AG09319 (cell line): ENCODE data around the gene OSBP2.

Source experiments
- DNase-seq: peaks from one replicate; pipeline ENCODE4 v3.0.0-alpha.2; 2010; ENCODE audit warnings: low read depth; ENCODE audit errors: extremely low read depth
- TF ChIP-seq, protein P1 (sequence below): IDR thresholded peaks from 2 replicates; pipeline ENCODE4 v1.5.1; 2011; ENCODE audit warnings: low read depth, mild to moderate bottlenecking, inconsistent platforms, low read length, moderate library complexity

OSBP2 gene

DNA sequence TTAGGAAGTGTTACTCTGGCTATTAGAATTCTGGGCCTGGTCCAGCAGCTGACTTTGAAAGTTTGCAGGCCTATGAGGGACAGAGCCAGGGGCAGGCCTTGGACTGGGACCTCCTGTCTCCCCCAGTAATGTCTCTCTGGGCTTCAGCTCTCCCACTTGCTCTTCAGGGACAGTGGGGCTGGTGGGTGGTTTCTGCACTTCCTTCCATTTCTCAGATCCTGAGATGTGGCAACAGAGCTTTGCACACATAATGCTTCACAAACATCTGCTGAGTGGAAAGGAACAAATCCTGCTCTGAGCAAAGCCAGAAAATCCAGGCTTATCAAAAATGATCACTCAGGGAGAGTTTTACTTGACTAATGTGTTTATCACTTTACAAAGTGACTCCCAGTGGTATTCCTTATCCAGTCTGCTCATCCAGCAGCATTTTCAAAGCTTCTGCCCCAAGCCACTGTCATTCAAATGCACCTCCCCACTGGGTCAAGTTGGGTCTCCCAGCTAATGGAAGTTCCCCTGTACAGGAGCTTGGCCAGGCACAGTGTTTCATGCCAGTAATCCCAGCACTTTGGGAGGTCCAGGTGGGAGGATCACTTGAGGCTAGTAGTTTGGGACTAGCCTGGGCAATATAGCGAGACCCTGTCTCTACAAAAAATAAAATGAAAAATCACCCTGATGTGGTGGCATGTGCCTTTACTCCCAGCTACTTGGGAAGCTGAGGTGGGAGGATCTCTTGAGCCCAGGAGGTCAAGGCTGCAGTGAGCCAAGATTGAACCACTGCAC is 13.5 kb upstream of the OSBP2 start:
- no peak for DNase-seq
- TF ChIP-seq, protein P1, sequence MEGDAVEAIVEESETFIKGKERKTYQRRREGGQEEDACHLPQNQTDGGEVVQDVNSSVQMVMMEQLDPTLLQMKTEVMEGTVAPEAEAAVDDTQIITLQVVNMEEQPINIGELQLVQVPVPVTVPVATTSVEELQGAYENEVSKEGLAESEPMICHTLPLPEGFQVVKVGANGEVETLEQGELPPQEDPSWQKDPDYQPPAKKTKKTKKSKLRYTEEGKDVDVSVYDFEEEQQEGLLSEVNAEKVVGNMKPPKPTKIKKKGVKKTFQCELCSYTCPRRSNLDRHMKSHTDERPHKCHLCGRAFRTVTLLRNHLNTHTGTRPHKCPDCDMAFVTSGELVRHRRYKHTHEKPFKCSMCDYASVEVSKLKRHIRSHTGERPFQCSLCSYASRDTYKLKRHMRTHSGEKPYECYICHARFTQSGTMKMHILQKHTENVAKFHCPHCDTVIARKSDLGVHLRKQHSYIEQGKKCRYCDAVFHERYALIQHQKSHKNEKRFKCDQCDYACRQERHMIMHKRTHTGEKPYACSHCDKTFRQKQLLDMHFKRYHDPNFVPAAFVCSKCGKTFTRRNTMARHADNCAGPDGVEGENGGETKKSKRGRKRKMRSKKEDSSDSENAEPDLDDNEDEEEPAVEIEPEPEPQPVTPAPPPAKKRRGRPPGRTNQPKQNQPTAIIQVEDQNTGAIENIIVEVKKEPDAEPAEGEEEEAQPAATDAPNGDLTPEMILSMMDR, result no peak

DNA sequence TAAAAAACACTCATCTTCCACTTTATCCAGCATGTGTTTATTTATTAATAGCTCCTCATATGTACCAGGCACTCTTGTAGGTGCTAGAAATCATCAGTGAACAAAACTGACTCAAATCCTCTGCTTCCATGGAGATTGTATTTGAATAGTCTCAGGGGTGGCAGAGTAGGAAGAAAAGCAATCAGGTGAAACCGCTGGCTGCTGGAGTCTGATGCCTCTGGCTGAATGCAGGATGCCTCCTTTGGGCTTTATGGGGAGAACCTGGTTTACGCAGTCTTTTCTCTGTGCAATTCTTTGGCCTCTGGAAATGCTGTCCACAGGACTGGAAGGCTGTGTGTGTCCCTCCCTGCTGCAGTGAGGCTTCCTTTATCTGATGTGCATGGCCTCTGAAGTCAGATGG is 12.8 kb upstream of the OSBP2 start:
- TF ChIP-seq, protein P1, result no peak
- no peak for DNase-seq

DNA sequence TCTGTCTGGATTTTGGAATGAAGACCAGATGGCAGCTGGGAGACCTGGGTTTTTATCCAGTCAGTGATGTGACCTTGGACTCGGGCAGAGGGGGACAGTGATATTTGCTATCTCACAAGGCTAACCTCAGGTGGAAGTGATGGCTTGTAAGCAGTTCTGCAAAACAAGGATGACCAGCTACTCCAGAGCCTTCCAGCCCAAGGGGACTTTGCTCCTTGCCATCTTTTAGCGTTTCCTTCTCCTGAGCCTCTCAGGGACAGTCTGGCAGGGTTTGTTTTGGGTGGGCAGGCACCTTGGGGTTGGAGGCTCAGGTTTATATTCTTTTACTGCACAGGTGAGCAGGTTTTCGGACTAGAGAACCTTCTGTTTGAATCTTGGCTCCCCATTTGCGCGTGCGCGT is 9.5 kb upstream of the OSBP2 start:
- DNase-seq, result no peak
- TF ChIP-seq, protein P1, result no peak

DNA sequence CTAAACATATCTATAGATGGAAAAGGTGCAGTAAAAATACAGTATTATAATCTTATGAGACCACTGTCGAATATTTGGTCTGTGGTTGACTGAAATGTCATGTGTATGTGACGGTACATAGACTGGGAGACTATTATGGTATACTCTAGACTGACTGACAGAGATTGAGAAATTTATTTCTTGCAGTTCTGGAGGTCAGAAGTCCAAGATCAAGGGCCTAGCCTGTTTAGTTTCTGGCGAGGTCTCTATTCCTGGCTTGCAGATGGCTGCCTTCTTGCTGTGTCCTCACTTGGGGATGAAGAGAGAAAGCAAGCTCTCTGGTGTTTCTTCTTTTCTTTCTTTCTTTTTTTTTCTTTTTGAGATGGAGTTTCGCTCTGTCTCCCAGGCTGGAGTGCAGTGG is 7.3 kb upstream of the OSBP2 start:
- no peak for DNase-seq
- TF ChIP-seq, protein P1, result no peak

GRCh38 chr22:30689622-30690021 is 5.1 kb upstream of the OSBP2 start:
- DNase-seq, result no peak
- TF ChIP-seq, protein P1, result no peak

- DNase-seq, result no peak
- TF ChIP-seq, protein P1, result no peak
Measured at GRCh38 chr22:30691204-30691603, 3.5 kb upstream of the OSBP2 start.

DNA sequence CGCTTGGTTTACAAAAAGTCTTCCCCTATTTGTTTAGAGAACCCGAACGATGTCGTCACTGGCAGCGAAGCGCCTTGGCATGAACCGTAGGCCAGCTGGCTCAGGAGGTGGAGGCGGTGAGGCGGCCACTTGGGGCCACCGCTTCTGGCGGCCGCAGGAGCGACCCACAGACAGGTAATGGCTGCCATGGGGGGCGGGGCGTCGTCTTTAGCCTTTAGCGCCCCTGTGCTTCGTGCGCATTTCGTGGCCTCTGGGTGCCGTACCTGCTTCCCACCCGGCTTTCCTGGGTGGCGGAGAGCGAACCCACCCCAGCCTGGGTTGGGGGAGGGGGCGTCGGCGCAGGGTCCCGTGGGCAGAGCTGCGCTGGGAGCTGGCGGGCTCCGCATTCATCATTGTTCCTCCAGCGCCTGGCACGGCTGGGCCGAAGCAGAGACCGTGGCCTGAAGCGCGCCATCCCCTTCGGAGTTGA is 469 bp upstream of the OSBP2 start:
- DNase-seq, result no peak
- TF ChIP-seq, protein P1, result no peak
